SK-N-SH (cell line): Measurements from ENCODE around the gene OMP. TPM values are rescaled to one million over a fixed set of nuclear protein-coding genes. Genes with fewer than 3 reads are reported as not detected.
A peak's percentile ranks its signal among the peaks of the same experiment; 100 is the strongest.

Experiments
- CTCF ChIA-PET: fragments of 300-600, 350-600 bp; formaldehyde crosslinking; extraction: SDS; loops from one replicate; lab custom pipeline; 2021; lab: Yijun Ruan, JAX
- POLR2A ChIA-PET: fragments of 350-600 bp; sonication (Branson Sonifier 250); formaldehyde crosslinking; extraction: SDS; loops from one replicate; lab custom pipeline; 2020; ENCODE audit warnings: antibody characterized with exemption, inconsistent platforms; lab: Yijun Ruan, JAX
- DNase-seq: peaks from one replicate; pipeline ENCODE4 v3.0.0; 2012
- H2AFZ ChIP-seq: fragments of 200-600 bp; sonication (generic); 2 replicates; pipeline ENCODE4 v1.8.1; 2016; ENCODE audit warnings: antibody characterized with exemption, mild to moderate bottlenecking, low read depth
- H3F3A ChIP-seq: fragments of 200-600 bp; sonication (generic); replicated peaks from 2 replicates; pipeline ENCODE3; 2016; ENCODE audit warnings: antibody characterized with exemption, mild to moderate bottlenecking; ENCODE audit not compliant: insufficient read depth
- H3K27ac ChIP-seq, 2 experiments: fragments of 200-500 bp in 1 of 2; fragments of 200-600 bp in 1 of 2; sonication (Bioruptor generic) in 1 of 2; sonication (generic), shearing (Covaris generic) in 1 of 2; 2 replicates each; pipeline versions ENCODE4 v1.5.1 to v1.6.1; 2014 to 2016; ENCODE audit warnings: low read depth in 2 of 2, inconsistent platforms in 1 of 2, low read length in 1 of 2, mild to moderate bottlenecking in 1 of 2, mixed read lengths in 1 of 2
- H3K27me3 ChIP-seq: fragments of 200-600 bp; sonication (generic), shearing (Covaris generic); 2 replicates; pipeline ENCODE4 v1.6.1; 2016; ENCODE audit warnings: mixed run types; ENCODE audit not compliant: insufficient read depth
- H3K36me3 ChIP-seq, 2 experiments: fragments of 200-500 bp in 1 of 2; fragments of 200-600 bp in 1 of 2; sonication (Bioruptor generic) in 1 of 2; sonication (generic) in 1 of 2; replicated peaks in 1 of 2; 2 replicates each; pipeline versions ENCODE3 to v1.5.1; 2014 to 2016; ENCODE audit warnings: low read length in 1 of 2, mild to moderate bottlenecking in 1 of 2; ENCODE audit not compliant: insufficient read depth in 2 of 2, control insufficient read depth in 1 of 2
- H3K4me1 ChIP-seq, 2 experiments: fragments of 200-500 bp in 1 of 2; fragments of 200-600 bp in 1 of 2; sonication (Bioruptor generic) in 1 of 2; sonication (generic), shearing (Covaris generic) in 1 of 2; 2 replicates each; pipeline versions ENCODE4 v1.5.1 to v1.6.1; 2014 to 2016; ENCODE audit warnings: low read depth in 1 of 2, low read length in 1 of 2, mixed run types in 1 of 2; ENCODE audit not compliant: insufficient read depth in 2 of 2, control insufficient read depth in 1 of 2
- H3K4me2 ChIP-seq: fragments of 200-600 bp; sonication (generic), shearing (Covaris generic); 2 replicates; pipeline ENCODE4 v1.6.1; 2017; ENCODE audit warnings: mixed run types
- H3K4me3 ChIP-seq, 2 experiments: fragments of 200-500 bp in 1 of 2; fragments of 200-600 bp in 1 of 2; sonication (Bioruptor generic) in 1 of 2; sonication (generic), shearing (Covaris generic) in 1 of 2; 2 replicates each; pipeline versions ENCODE4 v1.5.1 to v1.8.1; 2014 to 2016; ENCODE audit warnings: low read depth in 2 of 2, inconsistent platforms in 1 of 2, low read length in 1 of 2, mild to moderate bottlenecking in 1 of 2, mixed read lengths in 1 of 2, moderate library complexity in 1 of 2
- H3K79me2 ChIP-seq: fragments of 200-600 bp; sonication (generic); 2 replicates; pipeline ENCODE4 v1.8.1; 2017; ENCODE audit warnings: mild to moderate bottlenecking; ENCODE audit not compliant: insufficient read depth
- H3K9ac ChIP-seq: fragments of 200-600 bp; sonication (generic); 2 replicates; pipeline ENCODE4 v1.6.1; 2017; ENCODE audit warnings: mixed run types
- H3K9me2 ChIP-seq: fragments of 200-600 bp; sonication (generic); 2 replicates; pipeline ENCODE4 v1.6.1; 2017; ENCODE audit warnings: mixed run types
- H3K9me3 ChIP-seq: fragments of 200-600 bp; sonication (generic); 2 replicates; pipeline ENCODE4 v1.6.1; 2017; ENCODE audit warnings: mixed run types, mild to moderate bottlenecking, moderate library complexity
- H4K20me1 ChIP-seq: fragments of 200-600 bp; sonication (generic); 2 replicates; pipeline ENCODE4 v1.6.1; 2017; ENCODE audit warnings: mild to moderate bottlenecking, mixed run types; ENCODE audit not compliant: insufficient read depth
- CTCF ChIP-seq: fragments of 200-600 bp; sonication (generic); IDR thresholded peaks from 2 replicates; pipeline ENCODE4 v1.6.1; 2017; ENCODE audit warnings: antibody characterized with exemption, mild to moderate bottlenecking, moderate library complexity
- FOSL2 ChIP-seq: IDR thresholded peaks from 2 replicates; pipeline ENCODE4 v1.4.0; 2012; ENCODE audit warnings: low read depth, mild to moderate bottlenecking, moderate library complexity, borderline replicate concordance
- GATA2 ChIP-seq: sonication (generic); formaldehyde crosslinking; IDR thresholded peaks from 2 replicates; pipeline ENCODE4 v1.5.0; 2020; ENCODE audit warnings: mild to moderate bottlenecking, missing genetic modification reagents
- MAX ChIP-seq: IDR thresholded peaks from 2 replicates; pipeline ENCODE4 v1.4.0; 2012; ENCODE audit warnings: low read depth
- MEF2A ChIP-seq: IDR thresholded peaks from 2 replicates; pipeline ENCODE4 v1.4.0; 2012; ENCODE audit warnings: low read depth, borderline replicate concordance
- TAF1 ChIP-seq: IDR thresholded peaks from 2 replicates; pipeline ENCODE4 v1.6.1; 2012; ENCODE audit warnings: low read depth, mild to moderate bottlenecking, low read length, moderate library complexity, borderline replicate concordance
- WGBS: methylation state at CpG from one replicate; pipeline ENCODE4 v1.1.6; 2017; ENCODE audit warnings: low lambda C conversion rate; 5-methylcytosine and 5-hydroxymethylcytosine counted together
- polyA plus RNA-seq, 3 experiments: library from polyadenylated mRNA; depleted of rRNA; stranded (reverse); fragments of >200 nt; gene quantifications; 2 replicates each; pipeline ENCODE4 v1.2.3, GENCODE V29; 2012

Gene OMP
- polyA plus RNA-seq, 1 of the 3 experiments (the other 2 are of a cell fraction) = 0.20 TPM

- TF ChIP-seq MAX (no peak), GATA2 (no peak)
Measured at GRCh38 chr11:77081976-77082836, 20.4 kb upstream of the OMP start (continued).

GRCh38 chr11:77082838-77083565 is 19.6 kb upstream of the OMP start:
- 81% methylated on average over 13 of the region's 15 CpGs for WGBS
- POLR2A ChIA-PET = interaction anchor here (1.1 to 2.0 kb wide), 2 partner anchors 10 to 16 kb away, joined by 3 to 15 read pairs; partner anchors contain the start of gene CAPN5
- 0 out of 2 replicates have a peak, but pooled peaks cover 9% of the 10 kb centered on the region for H4K20me1 ChIP-seq
- H3K4me1 ChIP-seq = peaks cover 0 to 30% of the 10 kb centered on the region in 2 experiments; a peak in 1 of 4 replicates
- H3K4me3 ChIP-seq = no peak overlapping the region
- no peak overlapping the region for H3K4me2 ChIP-seq
- no peak overlapping the region for H3K9ac ChIP-seq
- H3F3A ChIP-seq = no peaks in the 10 kb centered on the region
- H3K9me3 ChIP-seq = no peaks in the 10 kb centered on the region
- H3K9me2 ChIP-seq = no peaks in the 10 kb centered on the region
- TF ChIP-seq TAF1 = no peak
- TF ChIP-seq, all 33 proteins: peak for 0
- peak; percentile 82 for DNase-seq
- Histone ChIP-seq H2AFZ (no peak overlapping the region), H3K79me2 (peaks cover 60% of the 10 kb centered on the region), H3K27me3 (no peaks in the 10 kb centered on the region), H3K27ac (peak overlapping the region in 1 of 2 experiments; percentile 85; a peak in 2 of 4 replicates), H3K36me3 (peaks cover 2 to 11% of the 10 kb centered on the region in 2 experiments)
- CTCF ChIA-PET = interaction anchor here (0.8 to 4.9 kb wide), 12 partner anchors 9 to 361 kb away, joined by 3 to 54 read pairs (median 4); no protein-coding TSS in a partner anchor

- peaks cover 55% of the 10 kb centered on the region for H3K79me2 ChIP-seq
- no peak overlapping the region for H2AFZ ChIP-seq
- ChIA-PET POLR2A (interaction anchor here (1.0 kb wide), 1 partner anchor 11 kb away, joined by 3 read pairs; no protein-coding TSS in a partner anchor), CTCF (interaction anchor here (0.8 to 4.9 kb wide), 9 partner anchors 8 to 38 kb away, joined by 3 to 54 read pairs (median 7); no protein-coding TSS in a partner anchor)
- H3F3A ChIP-seq = no peaks in the 10 kb centered on the region
- 86% methylated on average over 8 of the region's 12 CpGs for WGBS
- no peaks in the 10 kb centered on the region for H3K9me2 ChIP-seq
- no peak for DNase-seq
- 0 out of 2 replicates have a peak, but pooled peaks cover 9% of the 10 kb centered on the region for H4K20me1 ChIP-seq
- H3K4me3 ChIP-seq = no peak overlapping the region
- H3K4me1 ChIP-seq = peaks cover 0 to 30% of the 10 kb centered on the region in 2 experiments; a peak in 1 of 4 replicates
- no peak overlapping the region for H3K4me2 ChIP-seq
- peaks cover 2 to 5% of the 10 kb centered on the region in 2 experiments for H3K36me3 ChIP-seq
- H3K9ac ChIP-seq = no peak overlapping the region
- no peaks in the 10 kb centered on the region for H3K27me3 ChIP-seq
- H3K27ac ChIP-seq = peak overlapping the region in 1 of 2 experiments; percentile 85; a peak in 1 of 4 replicates
- H3K9me3 ChIP-seq = no peaks in the 10 kb centered on the region
- TF ChIP-seq FOSL2 = no peak
- no peak for TF ChIP-seq TAF1
- TF ChIP-seq CTCF = no peak
- TF ChIP-seq MEF2A = no peak
Measured at GRCh38 chr11:77083566-77084245, 18.9 kb upstream of the OMP start.
